Measurements from ENCODE around the gene GIT2.

DNA sequence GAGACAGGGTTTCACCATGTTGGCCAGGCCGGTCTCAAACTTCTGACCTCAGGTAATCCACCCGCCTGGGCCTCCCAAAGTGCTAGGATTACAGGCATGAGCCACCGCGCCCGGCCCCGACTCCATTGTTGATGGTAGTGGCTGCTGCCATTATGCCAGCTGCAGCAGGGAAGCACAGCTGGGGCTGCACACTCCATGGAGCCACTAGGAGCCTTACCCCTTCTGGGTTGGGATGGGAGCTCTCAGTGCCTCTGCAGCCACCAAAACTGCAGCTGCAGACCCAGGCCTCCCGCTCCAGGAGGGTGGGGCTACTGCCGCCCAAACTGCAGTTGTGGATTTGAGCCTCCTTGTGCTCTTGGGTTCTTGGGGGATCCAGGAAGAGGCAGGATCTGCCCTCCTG lies 70.2 kb downstream of the GIT2 start:
- TF ChIP-seq FOXA1 (IDR thresholded peaks at IDR 0.05) (no peak), FOXM1 (IDR thresholded peaks at IDR 0.05; ENCODE audit: borderline replicate concordance) (no peak), FOXK2 (IDR thresholded peaks at IDR 0.05) (no peak), SUZ12 (IDR thresholded peaks at IDR 0.05) (no peak), BHLHE40 (IDR thresholded peaks at IDR 0.05; ENCODE audit: borderline replicate concordance) (no peak)

Measured in HEK293T (cell line).